NOMO-1 (cell line): ENCODE measurements around the gene TUBGCP5.
A peak's percentile ranks its signal among the peaks of the same experiment; 100 is the strongest.
"Not testable (repeated sequence)": the region's sequence is repeated elsewhere in the genome, so short reads cannot be mapped to it uniquely, and the experiment has no call there.

ENCODE experiments used
- DNase-seq, 2 experiments: peaks; one replicate each; lab custom pipeline; 2025; ENCODE audit not compliant: unreplicated experiment in 2 of 2; lab: John Stamatoyannopoulos, UW

The TUBGCP5 gene

DNA sequence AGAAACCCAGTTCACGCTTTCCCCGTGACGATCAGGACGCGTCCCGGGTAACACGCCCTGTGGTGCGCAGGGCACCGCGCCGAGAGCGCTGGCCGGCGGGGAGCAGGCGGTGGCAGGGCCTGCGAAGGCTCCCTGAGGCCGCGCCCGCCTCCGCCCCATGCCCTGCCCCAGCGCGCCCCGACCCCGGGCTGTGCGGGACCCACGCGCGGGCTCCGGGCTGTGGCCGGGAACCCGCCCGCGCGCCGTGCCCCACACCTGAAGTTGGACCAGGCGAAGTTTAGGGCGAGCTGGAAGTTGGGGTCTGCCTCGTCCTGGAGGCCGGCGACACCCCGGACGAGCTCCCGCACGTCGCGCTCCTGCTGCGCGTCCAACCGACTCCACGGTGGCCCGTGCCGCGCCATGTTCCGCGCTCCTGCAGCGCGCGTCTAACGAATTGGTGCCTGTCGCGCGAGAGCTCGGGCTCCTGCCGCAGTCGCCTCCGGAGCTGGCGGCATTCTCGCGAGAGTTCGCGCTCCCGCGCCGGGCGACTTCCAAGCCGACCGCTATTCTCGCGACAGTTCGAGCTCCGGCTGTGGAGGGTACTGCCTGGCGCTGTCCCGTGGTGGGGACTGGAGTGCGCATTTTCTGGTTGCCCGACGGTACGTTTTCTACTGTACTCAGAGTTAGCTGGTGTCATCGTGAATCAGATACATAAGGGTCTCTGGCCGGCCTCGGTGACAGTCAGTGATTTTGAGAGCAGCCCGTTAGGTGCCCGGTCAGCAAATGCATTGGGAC, at the start of gene TUBGCP5:
TSS of gene TUBGCP5 (minus strand) at position 427 of the 774 bp plus-strand sequence. CDS start at position 401, 26 bp downstream.
- peak; percentile 91 to 95 for DNase-seq

DNA sequence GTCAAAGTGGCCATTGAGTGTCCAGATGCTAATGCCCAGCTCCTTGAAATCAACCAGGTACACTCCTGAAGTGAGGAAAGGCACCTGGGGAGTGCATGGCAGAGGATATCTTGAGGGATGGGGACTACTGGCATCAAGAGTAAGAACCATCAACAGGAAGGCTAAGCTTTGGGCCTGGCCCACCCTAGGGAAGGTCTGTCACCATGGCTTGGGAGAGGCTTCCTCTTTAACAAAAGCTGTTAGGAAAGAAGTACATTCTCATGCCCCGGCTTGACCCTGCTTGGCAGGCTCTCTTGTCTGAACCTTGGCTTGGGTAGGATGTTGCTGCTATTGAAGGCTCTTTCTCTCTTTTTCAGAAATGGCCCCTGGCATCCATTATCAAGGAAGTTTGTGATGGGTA, 43.7 kb upstream of the TUBGCP5 start:
- no peak for DNase-seq

DNA sequence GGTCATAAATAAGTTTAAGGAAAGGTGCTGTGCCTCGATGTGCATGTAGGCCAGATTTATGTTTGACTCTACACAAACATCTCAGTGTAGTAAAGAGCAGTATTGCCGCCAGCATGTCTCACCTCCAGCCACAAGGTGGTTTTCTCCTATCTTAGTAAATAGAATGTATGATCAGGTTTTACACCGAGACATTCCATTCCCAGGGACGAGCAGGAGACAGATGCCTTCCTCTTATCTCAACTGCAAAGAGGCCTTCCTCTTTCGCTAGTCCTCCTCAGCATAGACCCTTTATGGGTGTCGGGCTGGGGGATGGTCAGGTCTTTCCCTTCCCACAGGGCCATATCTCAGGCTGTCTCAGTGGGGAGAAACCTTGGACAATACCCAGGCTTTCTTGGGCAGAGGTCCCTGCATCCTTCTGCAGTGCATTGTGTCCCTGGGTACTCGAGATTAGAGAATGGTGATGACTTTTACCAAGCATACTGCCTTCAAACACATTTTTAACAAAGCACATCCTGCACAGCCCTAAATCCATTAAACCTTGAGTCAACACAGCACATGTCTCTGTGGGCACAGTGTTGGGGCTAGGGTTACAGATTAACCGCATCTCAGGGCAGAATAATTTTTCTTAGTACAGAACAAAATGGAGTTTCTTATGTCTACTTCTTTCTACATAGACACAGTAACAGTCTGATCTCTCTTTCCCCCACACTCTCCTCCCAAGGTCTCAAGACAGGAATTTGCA, 42.8 kb upstream of the TUBGCP5 start:
- DNase-seq = not testable (repeated sequence)

DNA sequence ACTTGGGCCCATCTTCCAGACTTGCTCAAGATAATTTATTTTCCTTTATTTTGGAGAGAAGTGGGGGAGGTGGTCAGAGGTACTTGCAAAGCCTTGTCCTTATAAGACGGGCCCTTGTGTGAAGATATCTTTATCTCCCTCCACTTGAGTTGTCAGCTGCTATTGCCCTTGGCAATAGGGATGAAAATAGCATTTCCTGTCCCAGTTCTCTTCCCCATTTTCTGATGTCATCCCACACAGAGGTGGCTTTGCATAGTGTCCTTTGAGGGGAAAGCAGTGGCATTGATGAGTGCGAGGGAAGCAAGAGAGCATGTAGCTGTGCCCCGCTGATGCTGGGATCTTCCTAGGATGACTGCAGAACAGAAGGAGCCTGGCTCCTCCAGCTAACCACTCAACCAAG, 41.9 kb upstream of the TUBGCP5 start:
- no peak for DNase-seq

DNA sequence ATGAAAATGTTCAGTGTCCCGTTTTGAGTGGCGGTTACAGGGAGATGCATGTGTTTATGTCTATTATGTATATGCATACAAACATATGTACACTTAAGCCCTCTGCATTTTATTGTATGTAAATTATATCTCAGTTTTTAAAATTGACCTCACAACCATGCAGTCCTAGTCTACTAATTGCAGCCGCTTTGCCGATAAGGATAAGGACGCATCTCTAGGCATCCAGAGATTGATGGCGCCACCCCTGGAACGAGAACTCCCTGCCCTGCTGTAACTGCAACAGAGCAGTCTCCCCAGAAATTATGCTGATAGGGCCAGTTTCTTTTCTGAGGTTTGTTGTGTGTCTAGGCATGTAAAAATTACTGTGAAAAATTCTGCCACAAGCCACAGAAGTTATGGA, 40.4 kb upstream of the TUBGCP5 start:
- DNase-seq = peak in 1 of 2 experiments; percentile 37

DNA sequence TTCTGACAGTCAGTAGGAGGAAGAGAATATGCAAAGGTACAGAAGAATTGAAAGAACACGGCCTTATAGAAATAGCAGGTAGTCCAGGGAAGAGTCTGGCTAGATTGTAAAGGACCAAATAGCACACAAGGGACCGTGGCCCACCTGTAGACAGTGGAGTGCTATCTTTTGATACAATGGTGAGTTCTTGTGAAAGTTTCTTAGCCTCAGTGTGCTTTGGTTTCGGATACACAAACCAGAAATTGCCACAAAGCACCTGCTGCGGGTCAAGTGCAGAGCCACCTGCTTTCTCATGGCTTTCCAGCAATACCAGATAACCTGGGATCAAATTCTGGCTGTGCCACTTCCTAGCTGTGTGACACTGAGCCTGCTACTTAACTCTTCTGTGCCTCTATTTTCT, 36.6 kb upstream of the TUBGCP5 start:
- no peak for DNase-seq

DNA sequence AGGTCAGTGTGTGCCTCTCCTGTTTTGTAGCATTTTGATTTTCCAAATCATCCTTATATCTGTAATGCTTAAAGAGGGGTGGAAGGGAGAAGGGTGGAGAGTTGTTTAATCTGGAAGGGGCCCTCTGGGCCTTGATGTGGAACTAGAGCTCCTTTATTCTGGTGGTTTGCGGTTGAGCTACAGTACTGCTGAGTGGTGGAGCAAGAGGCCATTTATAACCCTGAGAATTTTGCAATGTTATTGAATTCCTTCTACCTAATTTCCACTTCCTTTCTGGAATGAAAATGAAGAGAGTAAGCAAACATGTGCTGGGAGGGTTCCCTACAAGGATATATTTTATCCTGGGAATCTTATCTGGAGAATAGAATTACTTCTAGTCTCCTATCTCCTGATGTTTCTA, 35.3 kb upstream of the TUBGCP5 start:
- peak; percentile 83 to 92 for DNase-seq

DNA sequence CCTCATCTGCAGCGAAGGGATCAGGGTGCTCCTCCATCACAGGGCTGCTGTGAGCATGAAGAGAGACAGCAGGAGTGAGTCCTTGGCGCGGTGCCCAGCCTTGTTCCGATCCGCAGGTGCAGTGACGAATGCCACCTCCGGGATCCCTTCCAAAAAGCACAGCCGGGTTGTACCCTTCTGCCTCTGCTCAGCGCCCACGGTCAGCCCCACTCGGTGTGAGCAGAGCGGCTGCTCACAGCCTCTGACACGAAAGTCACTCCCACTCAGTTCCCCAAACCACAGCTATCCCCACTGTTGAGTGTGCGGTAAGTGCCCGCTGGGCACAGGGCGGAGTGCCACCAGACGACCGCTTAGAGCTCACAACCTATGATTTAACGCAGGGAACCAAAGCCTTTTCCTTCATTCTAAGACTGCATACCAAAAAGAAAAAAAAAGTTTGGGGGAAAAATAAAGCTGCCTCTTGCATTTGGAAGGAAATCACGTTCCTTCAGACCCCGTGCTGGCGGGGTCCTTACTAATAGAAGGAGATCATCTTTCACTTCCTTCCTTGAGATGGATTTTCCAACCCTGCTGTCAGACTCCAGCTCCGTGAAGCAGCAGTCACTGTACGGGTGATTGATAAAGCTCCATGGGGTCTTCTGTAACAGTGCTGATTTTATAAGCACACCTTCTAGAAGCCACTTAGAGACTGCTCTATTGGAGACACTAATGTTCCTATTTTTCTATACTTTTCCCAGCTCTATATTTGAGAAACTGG, 34.7 kb upstream of the TUBGCP5 start:
- DNase-seq = peak in 1 of 2 experiments; percentile 23

DNA sequence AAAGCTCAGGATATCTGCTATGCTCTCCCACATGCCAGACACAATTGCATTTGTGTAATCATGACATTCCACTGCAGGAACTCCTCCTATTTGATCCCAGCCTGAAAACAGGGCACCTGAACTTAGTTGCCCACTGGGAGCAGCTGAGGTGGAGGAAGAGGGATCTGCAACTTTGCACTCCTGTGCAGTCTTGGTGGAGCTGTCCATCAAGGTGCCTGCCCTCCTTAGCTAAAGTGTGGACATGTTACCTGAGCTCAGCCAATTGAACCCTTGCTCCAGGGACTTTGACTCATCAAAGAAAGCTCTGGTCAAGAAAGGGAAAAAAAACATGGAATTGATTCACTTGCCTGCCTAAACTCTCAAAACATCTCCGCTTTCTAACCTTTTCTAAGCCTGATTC, 33.3 kb upstream of the TUBGCP5 start:
- no peak for DNase-seq

DNA sequence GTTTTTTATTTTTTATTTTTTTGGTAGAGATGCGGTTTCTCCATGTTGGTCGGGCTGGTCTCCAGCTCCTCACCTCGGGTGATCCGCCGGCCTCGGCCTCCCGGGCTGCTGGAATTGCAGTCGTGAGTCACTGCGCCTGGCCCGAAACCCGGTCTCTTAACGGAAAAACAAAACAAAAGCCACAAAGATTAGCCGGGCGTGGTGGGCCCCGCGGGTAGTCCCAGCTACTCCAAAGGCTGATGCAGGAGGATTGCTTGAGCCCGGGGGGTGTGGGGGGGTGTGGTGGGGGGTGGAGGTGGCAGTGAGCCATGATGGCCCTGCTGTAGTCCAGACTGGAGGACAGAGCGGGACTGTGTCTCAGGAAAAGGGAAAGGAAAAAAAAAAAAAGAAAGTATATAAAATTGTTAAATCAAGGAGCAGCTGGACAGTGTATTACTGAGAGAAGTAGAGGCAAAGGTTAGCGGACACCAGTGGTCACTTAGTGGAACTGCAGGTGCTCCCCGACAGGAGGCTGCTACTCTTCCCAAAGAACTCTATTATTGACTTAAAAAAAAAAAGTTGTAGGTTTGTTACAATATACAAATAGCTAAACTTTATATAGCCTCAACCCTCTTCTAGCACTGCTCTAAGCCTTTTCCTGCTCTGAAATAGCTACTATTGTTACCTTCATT, 30.3 kb upstream of the TUBGCP5 start:
- no peak for DNase-seq

DNA sequence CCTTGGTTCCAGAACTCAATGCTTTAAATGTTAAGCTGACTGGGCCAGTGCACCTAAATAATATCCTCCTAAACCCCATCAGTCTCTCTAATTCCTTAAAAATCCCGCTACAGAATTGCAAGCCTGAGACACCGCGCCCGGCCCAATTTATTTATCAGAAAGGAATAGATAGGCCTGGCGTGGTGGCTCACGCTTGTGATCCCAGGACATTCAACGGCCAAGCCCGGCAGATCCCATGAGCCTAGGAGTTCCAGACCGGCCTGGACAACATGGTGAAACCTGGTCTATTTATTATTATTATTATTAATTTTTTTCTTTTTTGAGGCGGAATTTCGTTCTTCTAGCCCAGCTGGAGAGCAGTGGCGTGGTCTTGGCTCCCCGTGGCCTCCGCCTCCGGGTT, 28.0 kb upstream of the TUBGCP5 start:
- DNase-seq = no peak

DNA sequence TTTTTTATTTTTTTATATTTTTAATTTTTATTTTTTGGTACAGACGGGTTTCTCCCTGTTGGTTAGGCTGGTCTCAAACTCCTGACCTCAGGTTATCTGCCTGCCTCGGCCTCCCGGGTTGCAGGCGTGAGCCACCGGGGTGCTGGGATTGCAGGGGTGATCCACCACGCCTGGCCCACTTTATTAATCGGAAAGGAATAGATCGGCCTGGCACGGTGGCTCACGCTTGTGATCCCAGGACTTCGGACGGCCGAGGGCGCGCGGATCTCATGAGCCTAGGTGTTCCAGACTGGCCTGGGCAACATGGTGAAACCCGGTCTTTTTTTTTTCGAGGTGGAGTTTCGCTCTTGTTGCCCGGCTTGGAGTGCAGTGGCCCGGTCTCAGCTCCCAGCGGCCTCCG, 26.5 kb upstream of the TUBGCP5 start:
- DNase-seq = no peak

DNA sequence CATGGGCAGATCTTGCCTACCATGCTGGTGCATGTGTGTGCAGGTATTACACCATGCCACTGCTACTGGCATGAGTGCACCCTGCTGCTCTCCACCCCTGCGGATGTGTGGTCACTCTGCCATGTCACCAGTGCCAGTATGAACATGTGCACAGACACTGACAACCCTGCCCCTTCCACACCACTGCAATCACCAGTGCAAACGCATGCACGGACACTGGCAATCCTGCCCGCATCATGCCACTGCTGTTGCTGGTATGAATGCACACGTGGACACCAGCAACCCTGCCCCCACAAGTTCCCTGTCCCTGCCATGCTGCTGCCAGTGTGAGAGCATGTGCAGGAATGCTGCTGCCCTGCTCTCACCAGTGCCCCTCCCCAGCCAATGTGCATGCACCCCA, 24.8 kb upstream of the TUBGCP5 start:
- DNase-seq = no peak

DNA sequence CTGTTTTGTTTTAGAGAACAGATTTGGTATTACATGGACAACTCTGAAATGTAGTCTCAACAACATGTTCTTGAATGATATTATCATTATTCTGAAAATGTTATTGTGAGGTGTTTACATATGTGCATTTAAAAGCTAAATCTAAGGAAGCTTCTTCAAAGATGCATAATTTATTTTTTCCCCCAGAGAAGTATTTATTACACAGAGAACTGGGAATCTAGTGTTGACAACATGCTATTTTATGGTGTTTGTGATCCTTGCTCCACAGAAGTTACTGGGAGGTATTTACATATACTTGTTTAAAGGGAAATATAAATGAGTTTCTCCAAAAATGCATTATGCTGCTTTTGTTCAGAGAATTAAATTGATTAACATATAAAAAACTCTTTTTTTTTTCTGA, 18.3 kb upstream of the TUBGCP5 start:
- no peak for DNase-seq

DNA sequence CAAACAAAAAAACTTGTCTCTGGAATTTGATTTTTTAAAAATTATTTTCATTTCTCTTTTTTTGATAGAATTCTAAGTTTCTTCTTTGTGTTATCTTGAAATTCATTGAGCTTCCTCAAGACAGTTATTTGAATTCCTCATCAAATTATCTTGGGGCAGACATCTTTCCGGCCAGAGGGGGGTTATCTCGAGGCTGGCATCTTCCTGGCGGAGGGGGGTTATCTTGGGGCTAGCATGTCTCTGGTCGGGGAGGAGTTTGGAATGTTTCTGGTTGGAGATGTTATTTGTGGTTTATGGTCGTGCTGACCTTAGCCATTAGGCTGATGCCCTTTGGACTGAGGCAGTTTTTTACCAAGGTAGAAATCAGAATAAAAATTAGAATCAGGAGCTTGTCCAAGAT, 15.9 kb upstream of the TUBGCP5 start:
- no peak for DNase-seq

DNA sequence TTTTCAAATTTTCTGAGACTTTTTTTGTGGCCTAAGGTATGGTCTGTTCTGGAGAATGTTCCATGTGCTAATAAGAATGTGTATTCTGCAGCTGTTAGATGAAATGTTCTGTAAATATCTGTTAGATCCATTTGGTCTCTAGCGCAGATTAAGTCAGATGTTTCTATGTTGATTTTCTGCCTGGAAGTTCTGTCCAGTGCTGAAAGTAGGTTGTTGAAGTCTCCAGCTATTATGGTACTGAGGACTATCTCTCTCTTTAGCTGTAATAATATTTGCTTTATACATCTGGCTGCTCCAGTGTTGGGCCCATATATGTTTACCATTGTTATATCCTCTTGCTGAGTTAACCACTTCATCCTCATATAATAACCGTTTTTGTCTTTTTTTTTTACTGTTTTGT, 13.2 kb upstream of the TUBGCP5 start:
- DNase-seq = no peak

DNA sequence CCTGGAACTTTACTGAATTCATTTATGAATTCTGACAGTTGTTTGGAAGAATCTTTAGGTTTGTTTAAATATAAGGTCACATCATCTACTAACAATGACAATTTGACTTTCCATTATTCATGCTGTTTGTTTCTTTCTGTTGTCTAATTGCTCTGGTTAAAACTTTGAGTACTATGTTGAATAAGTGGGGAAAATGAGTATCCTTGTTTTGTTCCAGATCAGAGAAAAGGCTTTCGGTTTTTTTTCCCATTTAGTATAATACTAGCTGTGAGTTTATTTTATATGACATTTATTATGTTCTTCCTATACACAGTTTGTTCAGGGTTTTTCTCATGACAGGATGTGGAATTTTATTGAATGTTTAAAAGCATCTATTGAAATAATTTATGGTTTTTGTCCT, 11.3 kb upstream of the TUBGCP5 start:
- no peak for DNase-seq

DNA sequence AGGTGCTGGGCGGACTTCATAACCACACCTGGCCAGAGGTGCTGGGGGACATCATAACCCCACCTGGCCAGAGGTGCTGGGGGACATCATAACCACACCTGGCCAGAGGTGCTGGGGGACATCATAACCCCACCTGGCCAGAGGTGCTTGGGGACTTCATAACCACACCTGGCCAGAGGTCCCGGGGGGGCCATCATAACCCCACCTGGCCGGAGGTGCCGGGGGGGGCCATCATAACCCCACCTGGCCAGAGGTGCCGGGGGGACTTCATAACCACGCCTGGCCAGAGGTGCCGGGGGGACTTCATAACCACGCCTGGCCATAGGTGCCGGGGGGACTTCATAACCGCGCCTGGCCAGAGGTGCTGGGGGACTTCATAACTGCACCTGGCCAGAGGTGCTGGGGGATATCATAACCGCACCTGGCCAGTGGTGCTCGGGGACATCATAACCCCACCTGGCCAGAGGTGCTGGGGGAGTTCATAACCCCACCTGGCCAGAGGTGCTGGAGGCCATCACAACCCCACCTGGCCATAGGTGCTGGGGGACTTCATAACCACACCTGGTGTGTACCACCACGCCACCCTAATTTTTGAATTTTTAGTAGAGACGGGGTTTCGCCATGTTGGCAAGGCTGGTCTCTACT, 10.7 kb upstream of the TUBGCP5 start:
- DNase-seq = no peak

DNA sequence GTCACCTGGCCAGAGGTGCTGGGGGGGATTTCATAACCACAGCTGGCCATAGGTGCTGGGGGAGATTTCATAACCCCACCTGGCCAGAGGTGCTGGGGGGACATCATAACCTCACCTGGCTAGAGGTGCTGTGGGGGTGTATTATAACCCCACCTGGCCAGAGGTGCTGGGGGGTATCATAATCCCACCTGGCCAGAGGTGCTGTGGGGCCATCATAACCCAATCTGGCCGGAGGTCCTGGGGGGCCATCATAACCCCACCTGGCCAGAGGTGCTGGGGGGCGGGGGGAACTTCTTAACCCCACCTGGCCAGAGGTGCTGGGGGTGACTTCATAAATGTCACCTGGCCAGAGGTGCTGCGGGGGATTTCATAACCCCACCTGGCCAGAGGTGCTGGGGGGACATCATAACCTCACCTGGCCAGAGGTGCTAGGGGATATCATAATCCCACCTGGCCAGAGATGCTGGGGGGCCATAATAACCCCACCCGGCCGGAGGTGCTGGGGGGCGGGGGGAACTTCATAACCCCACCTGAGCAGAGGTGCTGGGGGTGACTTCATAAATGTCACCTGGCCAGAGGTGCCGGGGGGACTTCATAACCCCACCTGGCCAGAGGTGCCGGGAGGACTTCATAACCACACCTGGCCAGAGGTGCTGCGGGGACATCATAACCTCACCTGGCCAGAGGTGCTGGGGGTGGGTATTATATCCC, 9.4 kb upstream of the TUBGCP5 start:
- DNase-seq = not testable (repeated sequence)

DNA sequence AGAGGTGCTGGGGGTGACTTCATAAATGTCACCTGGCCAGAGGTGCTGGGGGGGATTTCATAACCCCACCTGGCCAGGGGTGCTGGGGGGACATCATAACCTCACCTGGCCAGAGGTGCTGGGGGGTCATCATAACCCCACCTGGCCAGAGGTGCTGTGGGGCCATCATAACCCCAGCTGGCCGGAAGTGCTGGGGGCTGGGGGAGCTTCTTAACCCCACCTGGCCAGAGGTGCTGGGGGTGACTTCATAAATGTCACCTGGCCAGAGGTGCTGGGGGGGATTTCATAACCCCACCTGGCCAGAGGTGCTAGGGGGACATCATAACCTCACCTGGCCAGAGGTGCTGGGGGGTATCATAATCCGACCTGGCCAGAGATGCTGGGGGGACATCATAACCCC, 4.6 kb upstream of the TUBGCP5 start:
- not testable (repeated sequence) for DNase-seq
